Measurements from ENCODE around the gene ACSM2A. TPM values are rescaled to one million over a fixed set of nuclear protein-coding genes. Genes with fewer than 3 reads are reported as not detected.
"Not testable (repeated sequence)": the region's sequence is repeated elsewhere in the genome, so short reads cannot be mapped to it uniquely, and the experiment has no call there.

Gene ACSM2A
- total RNA-seq, 1 experiment from 2014 or later, result not detected

DNA sequence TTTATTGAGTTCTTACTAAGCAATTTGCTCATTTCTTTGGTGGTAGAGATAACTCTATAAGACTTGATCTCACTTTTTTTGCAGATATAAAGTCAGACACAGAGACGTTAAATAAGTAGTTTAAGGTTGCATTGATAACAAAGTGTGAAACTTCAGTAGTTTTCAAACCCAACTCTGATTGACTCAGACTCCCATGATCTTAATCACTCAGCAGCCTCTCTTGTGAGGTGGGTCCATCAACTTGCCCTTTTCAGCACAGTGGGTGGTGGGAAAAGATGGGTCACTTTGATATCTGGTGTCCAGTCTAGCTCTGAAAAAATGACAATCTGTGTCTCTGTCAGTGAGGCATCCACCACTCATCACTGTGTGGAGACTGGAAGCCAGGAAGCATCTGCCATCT, 19.4 kb downstream of the ACSM2A start:
- H3K4me3 ChIP-seq (ENCODE audit: low read length); H3K9ac ChIP-seq (ENCODE audit: low read length); H2AFZ ChIP-seq (ENCODE audit: low read length); H3K27ac ChIP-seq (ENCODE audit: low read length); H3K4me2 ChIP-seq (ENCODE audit: low read depth, low read length, poor library complexity, severe bottlenecking); H3K9me2 ChIP-seq (replicated peaks; ENCODE audit: insufficient read depth, low read length); H3K27me3 ChIP-seq (ENCODE audit: low read length); H4K20me1 ChIP-seq (ENCODE audit: insufficient read depth, low read depth, low read length); H3K79me2 ChIP-seq (ENCODE audit: low read length); H3K36me3 ChIP-seq (ENCODE audit: insufficient read depth, low read length); DNase-seq; H3K4me1 ChIP-seq (ENCODE audit: low read length); H3K9me3 ChIP-seq (ENCODE audit: low read length): not testable (repeated sequence)

GRCh38 chr16:20477188-20477744, 25.9 kb downstream of the ACSM2A start:
- not testable (repeated sequence) for H3K9me3 ChIP-seq (ENCODE audit: low read length); H3K9me2 ChIP-seq (replicated peaks; ENCODE audit: insufficient read depth, low read length); H3K27me3 ChIP-seq (ENCODE audit: low read length); H4K20me1 ChIP-seq (ENCODE audit: insufficient read depth, low read depth, low read length); H2AFZ ChIP-seq (ENCODE audit: low read length); H3K79me2 ChIP-seq (ENCODE audit: low read length); H3K4me3 ChIP-seq (ENCODE audit: low read length); DNase-seq; H3K4me2 ChIP-seq (ENCODE audit: low read depth, low read length, poor library complexity, severe bottlenecking); H3K27ac ChIP-seq (ENCODE audit: low read length); H3K36me3 ChIP-seq (ENCODE audit: insufficient read depth, low read length); H3K9ac ChIP-seq (ENCODE audit: low read length); H3K4me1 ChIP-seq (ENCODE audit: low read length)

DNA sequence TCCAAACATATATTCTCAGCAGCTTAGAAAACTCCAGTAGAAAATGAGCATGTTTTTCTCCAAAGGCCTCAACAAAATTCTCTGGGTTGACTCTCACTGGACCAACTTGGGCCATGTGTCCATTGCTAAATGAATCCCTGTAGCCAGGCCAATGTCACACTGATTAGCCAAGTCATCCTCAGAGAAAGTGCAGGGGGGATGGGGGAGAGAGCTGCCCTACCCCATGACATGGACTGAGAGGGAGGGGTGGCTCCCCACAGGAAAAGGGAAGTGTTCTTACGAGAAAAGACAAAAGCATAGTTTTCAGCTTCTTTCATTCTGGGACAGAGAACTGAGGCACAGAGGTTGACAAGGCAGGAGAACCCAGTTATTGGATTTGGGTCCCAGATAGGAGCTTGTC, 32.7 kb downstream of the ACSM2A start:
- H3K4me3 ChIP-seq (ENCODE audit: low read length); DNase-seq; H3K4me1 ChIP-seq (ENCODE audit: low read length); H3K27ac ChIP-seq (ENCODE audit: low read length); H3K27me3 ChIP-seq (ENCODE audit: low read length); H3K4me2 ChIP-seq (ENCODE audit: low read depth, low read length, poor library complexity, severe bottlenecking); H3K9me2 ChIP-seq (replicated peaks; ENCODE audit: insufficient read depth, low read length); H3K9me3 ChIP-seq (ENCODE audit: low read length); H4K20me1 ChIP-seq (ENCODE audit: insufficient read depth, low read depth, low read length); H3K36me3 ChIP-seq (ENCODE audit: insufficient read depth, low read length); H3K9ac ChIP-seq (ENCODE audit: low read length); H3K79me2 ChIP-seq (ENCODE audit: low read length); H2AFZ ChIP-seq (ENCODE audit: low read length): not testable (repeated sequence)

- no peaks in the 10 kb centered on the region for H3K9me2 ChIP-seq (replicated peaks; ENCODE audit: insufficient read depth, low read length)
- H3K9ac ChIP-seq (ENCODE audit: low read length), result no peak overlapping the region
- H3K4me2 ChIP-seq (ENCODE audit: low read depth, low read length, poor library complexity, severe bottlenecking), result no peak overlapping the region
- no peaks in the 10 kb centered on the region for H3K27me3 ChIP-seq (ENCODE audit: low read length)
- H3K9me3 ChIP-seq (ENCODE audit: low read length), result no peaks in the 10 kb centered on the region
- no peaks in the 10 kb centered on the region for H3K79me2 ChIP-seq (ENCODE audit: low read length)
- H4K20me1 ChIP-seq (ENCODE audit: insufficient read depth, low read depth, low read length), result no peaks in the 10 kb centered on the region
- H3K4me3 ChIP-seq (ENCODE audit: low read length), result no peak overlapping the region
- DNase-seq, result no peak
- H3K36me3 ChIP-seq (ENCODE audit: insufficient read depth, low read length), result no peaks in the 10 kb centered on the region
- no peak overlapping the region for H3K27ac ChIP-seq (ENCODE audit: low read length)
- H3K4me1 ChIP-seq (ENCODE audit: low read length), result no peaks in the 10 kb centered on the region
- no peak overlapping the region for H2AFZ ChIP-seq (ENCODE audit: low read length)
Observed at GRCh38 chr16:20484726-20485125, 33.4 kb downstream of the ACSM2A start.

DNA sequence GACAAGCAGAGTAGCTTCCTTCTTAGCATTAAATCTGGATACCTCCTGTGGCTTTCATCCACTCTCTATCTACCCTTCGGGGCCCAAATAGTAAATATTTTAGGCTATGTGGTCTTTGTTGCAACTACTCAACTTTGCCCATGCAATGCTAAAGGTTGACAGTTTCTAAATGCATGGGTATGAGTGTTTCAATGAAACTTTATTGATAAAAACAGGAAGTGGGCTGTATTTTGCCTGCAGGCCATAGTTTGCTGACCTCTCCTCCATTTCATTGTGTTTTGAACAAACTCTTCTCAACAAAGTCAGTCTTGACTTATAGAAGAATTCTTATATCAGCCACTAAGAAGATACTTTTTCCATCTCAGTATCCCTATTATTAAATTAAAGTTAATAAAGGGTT, 34.1 kb downstream of the ACSM2A start:
- no peaks in the 10 kb centered on the region for H3K27me3 ChIP-seq (ENCODE audit: low read length)
- no peak overlapping the region for H2AFZ ChIP-seq (ENCODE audit: low read length)
- H3K4me2 ChIP-seq (ENCODE audit: low read depth, low read length, poor library complexity, severe bottlenecking), result no peak overlapping the region
- no peaks in the 10 kb centered on the region for H4K20me1 ChIP-seq (ENCODE audit: insufficient read depth, low read depth, low read length)
- H3K9me2 ChIP-seq (replicated peaks; ENCODE audit: insufficient read depth, low read length), result no peaks in the 10 kb centered on the region
- no peaks in the 10 kb centered on the region for H3K36me3 ChIP-seq (ENCODE audit: insufficient read depth, low read length)
- no peak overlapping the region for H3K4me3 ChIP-seq (ENCODE audit: low read length)
- no peak for DNase-seq
- H3K9me3 ChIP-seq (ENCODE audit: low read length), result no peaks in the 10 kb centered on the region
- H3K79me2 ChIP-seq (ENCODE audit: low read length), result no peaks in the 10 kb centered on the region
- no peak overlapping the region for H3K27ac ChIP-seq (ENCODE audit: low read length)
- no peaks in the 10 kb centered on the region for H3K4me1 ChIP-seq (ENCODE audit: low read length)
- no peak overlapping the region for H3K9ac ChIP-seq (ENCODE audit: low read length)

GRCh38 chr16:20490994-20491393, 39.7 kb downstream of the ACSM2A start:
- not testable (repeated sequence) for H3K27ac ChIP-seq (ENCODE audit: low read length); H3K27me3 ChIP-seq (ENCODE audit: low read length); H3K79me2 ChIP-seq (ENCODE audit: low read length); H2AFZ ChIP-seq (ENCODE audit: low read length); H3K9ac ChIP-seq (ENCODE audit: low read length); H3K4me3 ChIP-seq (ENCODE audit: low read length); H3K9me2 ChIP-seq (replicated peaks; ENCODE audit: insufficient read depth, low read length); H4K20me1 ChIP-seq (ENCODE audit: insufficient read depth, low read depth, low read length); H3K4me1 ChIP-seq (ENCODE audit: low read length); H3K36me3 ChIP-seq (ENCODE audit: insufficient read depth, low read length); H3K4me2 ChIP-seq (ENCODE audit: low read depth, low read length, poor library complexity, severe bottlenecking); DNase-seq; H3K9me3 ChIP-seq (ENCODE audit: low read length)

- not testable (repeated sequence) for H3K4me3 ChIP-seq (ENCODE audit: low read length); DNase-seq; H3K4me2 ChIP-seq (ENCODE audit: low read depth, low read length, poor library complexity, severe bottlenecking); H3K79me2 ChIP-seq (ENCODE audit: low read length); H3K36me3 ChIP-seq (ENCODE audit: insufficient read depth, low read length); H3K4me1 ChIP-seq (ENCODE audit: low read length); H4K20me1 ChIP-seq (ENCODE audit: insufficient read depth, low read depth, low read length); H3K27me3 ChIP-seq (ENCODE audit: low read length); H3K27ac ChIP-seq (ENCODE audit: low read length); H3K9me3 ChIP-seq (ENCODE audit: low read length); H2AFZ ChIP-seq (ENCODE audit: low read length); H3K9me2 ChIP-seq (replicated peaks; ENCODE audit: insufficient read depth, low read length); H3K9ac ChIP-seq (ENCODE audit: low read length)
Observed at GRCh38 chr16:20491448-20491847, 40.1 kb downstream of the ACSM2A start.

DNA sequence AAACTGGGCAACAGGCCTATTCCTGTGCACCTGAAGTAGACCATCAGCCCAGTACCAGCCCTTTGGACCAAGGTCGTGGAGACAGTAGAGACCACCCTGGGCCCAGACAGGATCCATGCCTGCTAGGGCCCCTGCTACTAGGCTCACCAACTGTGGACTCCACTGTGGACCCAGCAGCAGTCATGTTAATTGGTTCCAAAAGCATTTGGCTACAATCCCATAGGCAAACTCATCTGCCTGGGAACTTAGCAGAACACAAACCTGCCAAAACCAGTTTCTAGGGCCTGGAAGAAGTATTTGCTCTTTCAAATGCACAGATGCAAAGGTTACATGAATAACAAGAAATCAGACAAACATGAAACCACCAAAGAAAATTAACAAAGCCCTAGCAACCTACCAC, 53.1 kb downstream of the ACSM2A start:
- no peak for DNase-seq
- Histone ChIP-seq H3K4me2 (ENCODE audit: low read depth, low read length, poor library complexity, severe bottlenecking) (no peak overlapping the region), H3K4me1 (ENCODE audit: low read length) (no peaks in the 10 kb centered on the region), H3K9me3 (ENCODE audit: low read length) (peaks cover 5% of the 10 kb centered on the region; the same call in 1 of the 2 replicates), H3K4me3 (ENCODE audit: low read length) (no peak overlapping the region), H3K79me2 (ENCODE audit: low read length) (no peaks in the 10 kb centered on the region), H3K9ac (ENCODE audit: low read length) (no peak overlapping the region), H4K20me1 (ENCODE audit: insufficient read depth, low read depth, low read length) (no peaks in the 10 kb centered on the region), H3K27ac (ENCODE audit: low read length) (no peak overlapping the region), H3K27me3 (ENCODE audit: low read length) (no peaks in the 10 kb centered on the region), H2AFZ (ENCODE audit: low read length) (no peak overlapping the region), H3K9me2 (replicated peaks; ENCODE audit: insufficient read depth, low read length) (no peaks in the 10 kb centered on the region), H3K36me3 (ENCODE audit: insufficient read depth, low read length) (no peaks in the 10 kb centered on the region)

DNA sequence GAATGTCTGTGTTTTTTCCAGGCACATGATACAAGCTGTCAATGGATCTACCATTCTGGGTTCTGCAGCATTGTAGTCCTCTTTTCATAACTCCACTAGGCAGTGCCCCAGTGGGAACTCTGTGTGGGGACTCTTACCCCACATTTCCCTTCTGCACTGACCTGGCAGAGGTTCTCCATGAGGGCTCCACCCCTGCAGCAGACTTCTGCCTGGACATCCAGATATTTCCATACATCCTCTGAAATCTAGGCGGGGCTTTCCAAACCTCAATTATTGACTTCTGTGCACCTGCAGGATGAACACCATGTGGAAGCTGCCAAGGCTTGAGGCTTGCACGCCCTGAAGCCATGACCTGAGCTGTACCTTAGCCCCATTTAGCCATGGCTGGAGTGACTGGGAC, 56.0 kb downstream of the ACSM2A start:
- Histone ChIP-seq H3K9me3 (ENCODE audit: low read length) (peaks cover 5% of the 10 kb centered on the region; the same call in 1 of the 2 replicates), H3K4me3 (ENCODE audit: low read length) (no peak overlapping the region), H3K27me3 (ENCODE audit: low read length) (no peaks in the 10 kb centered on the region), H4K20me1 (ENCODE audit: insufficient read depth, low read depth, low read length) (no peaks in the 10 kb centered on the region), H3K27ac (ENCODE audit: low read length) (no peak overlapping the region), H2AFZ (ENCODE audit: low read length) (no peak overlapping the region), H3K9ac (ENCODE audit: low read length) (no peak overlapping the region), H3K4me1 (ENCODE audit: low read length) (no peaks in the 10 kb centered on the region), H3K9me2 (replicated peaks; ENCODE audit: insufficient read depth, low read length) (no peaks in the 10 kb centered on the region), H3K4me2 (ENCODE audit: low read depth, low read length, poor library complexity, severe bottlenecking) (no peak overlapping the region), H3K36me3 (ENCODE audit: insufficient read depth, low read length) (no peaks in the 10 kb centered on the region), H3K79me2 (ENCODE audit: low read length) (no peaks in the 10 kb centered on the region)
- DNase-seq, result no peak

All from Karpas-422 (cell line).